Left lung (tissue), 10 donors: ENCODE data around the gene VGLL2. TPM values are rescaled to one million over a fixed set of nuclear protein-coding genes. Genes with fewer than 3 reads are reported as not detected.

Experiments used
- ATAC-seq: fragments of 200-7000 bp; cut with Tn5 transposase; one replicate; pipeline ENCODE4 v1.9.1; 2020; ENCODE audit warnings: moderate library complexity
- DNase-seq, 4 donors: peaks; one replicate each; pipeline ENCODE4 v3.0.0-alpha.2; 2013 to 2020
- H3K27ac ChIP-seq, 2 donors: fragments of 200-600 bp; sonication (generic) in 1 of 2; one replicate each; pipeline versions ENCODE4 v1.5.0 to v1.8.0; 2020 to 2021
- H3K27me3 ChIP-seq, 2 donors: fragments of 200-600 bp; sonication (generic) in 1 of 2; one replicate each; pipeline versions ENCODE4 v1.5.0 to v1.8.0; 2020 to 2021
- H3K36me3 ChIP-seq, 2 donors: fragments of 200-600 bp; sonication (generic) in 1 of 2; one replicate each; pipeline versions ENCODE4 v1.5.0 to v1.8.0; 2020 to 2021
- H3K4me1 ChIP-seq, 2 donors: fragments of 200-600 bp; one replicate each; pipeline ENCODE4 v1.8.0; 2021
- H3K4me3 ChIP-seq, 2 donors: fragments of 200-600 bp; sonication (generic) in 1 of 2; one replicate each; pipeline versions ENCODE4 v1.5.0 to v1.8.0; 2020 to 2021; ENCODE audit warnings: mild to moderate bottlenecking in 1 of 2
- H3K9me3 ChIP-seq, 2 donors: fragments of 200-600 bp; sonication (generic) in 1 of 2; one replicate each; pipeline versions ENCODE4 v1.5.0 to v1.8.0; 2020 to 2021
- CTCF ChIP-seq, 2 donors: fragments of 200-600 bp; sonication (generic) in 1 of 2; IDR thresholded peaks; one replicate each; pipeline versions ENCODE4 v1.5.0 to v1.8.0; 2021; ENCODE audit warnings: antibody characterized with exemption in 2 of 2
- intact Hi-C, 2 donors: fragments of 100-400 bp; cut with DNase I; formaldehyde crosslinking; loops; one replicate each; pipeline versions ENCODE4 v1.11.2 to v1.14.2; 2022
- polyA plus RNA-seq, 6 donors: library from polyadenylated mRNA; unstranded; fragments of 120-200 nt; gene quantifications; one replicate each; pipeline ENCODE4 v1.2.1, GENCODE V29; 2013; ENCODE audit not compliant: insufficient read length in 6 of 6
- total RNA-seq, 2 donors: library from RNA; stranded (reverse); fragmentation: NEBNext Ultra II Directional; extraction: Animal tissue kit (Norgen Biotek cat#: 25700); gene quantifications; one replicate each; pipeline ENCODE4 v1.2.1, GENCODE V29; 2021
- donor health status: DM: no; HTN: yes; CAD: no.
- donor health status: DM: no; HTN: no; CAD: no.

The VGLL2 gene
- total and polyA plus RNA-seq, 8 donors: not detected

GRCh38 chr6:117264369-117264691 lies 1.0 kb upstream of the VGLL2 start:
- intact Hi-C loops: no loop called here
- no peaks in the 10 kb centered on the region for H3K36me3 ChIP-seq
- no peak for TF ChIP-seq CTCF (IDR thresholded peaks at IDR 0.05)
- peak overlapping the region in 1 of 2 donors; percentile 7 for H3K4me3 ChIP-seq
- no peak for DNase-seq
- H3K4me1 ChIP-seq: peaks cover 10 to 20% of the 10 kb centered on the region in 2 donors
- ATAC-seq: peak; percentile 23
- peaks cover 95 to 98% of the 10 kb centered on the region in 2 donors for H3K27me3 ChIP-seq
- no peak overlapping the region for H3K27ac ChIP-seq
- no peaks in the 10 kb centered on the region for H3K9me3 ChIP-seq

DNA sequence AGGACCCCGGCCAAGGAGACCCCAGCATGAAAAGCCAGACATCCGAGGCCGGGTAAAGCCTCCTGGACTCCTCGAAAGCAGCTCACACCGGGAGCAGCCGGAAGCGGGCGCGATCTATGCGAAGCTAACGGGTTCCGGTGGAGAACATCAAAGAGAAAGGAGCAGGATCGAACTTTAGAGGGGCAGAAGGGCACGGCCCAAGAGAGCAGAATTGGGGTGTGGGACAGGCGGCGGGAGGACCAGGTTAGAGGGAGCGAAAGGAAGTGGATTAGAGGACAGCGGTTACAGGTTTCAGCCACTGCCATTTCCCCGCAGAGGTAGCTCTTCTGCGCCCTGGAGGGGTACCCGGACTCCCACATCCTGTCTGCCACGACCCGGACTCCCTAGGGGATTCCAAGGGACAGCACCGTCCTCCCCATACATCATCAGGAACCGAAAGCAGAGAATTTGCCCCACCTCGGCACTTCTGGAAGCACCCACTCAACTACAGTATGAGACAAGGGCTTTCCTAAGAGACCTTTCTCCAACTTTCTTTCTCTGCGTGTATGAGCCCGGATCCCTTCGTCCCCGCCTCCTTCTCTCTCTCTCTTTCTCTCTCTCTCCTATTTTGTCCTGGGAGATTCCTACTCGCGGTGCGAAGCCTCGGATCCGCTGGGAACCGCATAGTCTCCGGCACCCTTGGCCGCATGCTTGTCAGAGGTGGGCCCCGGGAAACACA lies 507 bp upstream of the VGLL2 start:
- Histone ChIP-seq H3K4me3 (peak overlapping the region; percentile 17 to 22), H3K9me3 (no peaks in the 10 kb centered on the region), H3K27me3 (peaks cover 95 to 98% of the 10 kb centered on the region in 2 donors), H3K4me1 (peaks cover 11 to 20% of the 10 kb centered on the region in 2 donors), H3K27ac (no peak overlapping the region), H3K36me3 (no peaks in the 10 kb centered on the region)
- ATAC-seq (peak; percentile 59), DNase-seq (peak in 2 of 4 donors; percentile 19 to 41)
- intact Hi-C loops: no loop called here
- TF ChIP-seq CTCF (IDR thresholded peaks at IDR 0.05): no peak

GRCh38 chr6:117266257-117267053 lies 1.1 kb downstream of the VGLL2 start:
- H3K4me1 ChIP-seq: peaks cover 17 to 20% of the 10 kb centered on the region in 2 donors
- H3K27me3 ChIP-seq: peaks cover 99 to 100% of the 10 kb centered on the region in 2 donors
- no peak overlapping the region for H3K4me3 ChIP-seq
- TF ChIP-seq CTCF (IDR thresholded peaks at IDR 0.05): no peak
- intact Hi-C loops: no loop called here
- no peaks in the 10 kb centered on the region for H3K9me3 ChIP-seq
- no peak overlapping the region for H3K27ac ChIP-seq
- no peaks in the 10 kb centered on the region for H3K36me3 ChIP-seq
- ATAC-seq: no peak
- DNase-seq: no peak

GRCh38 chr6:117267054-117267347 lies 1.6 kb downstream of the VGLL2 start:
- intact Hi-C loops: no loop called here
- H3K4me3 ChIP-seq: no peak overlapping the region

More at GRCh38 chr6:117267054-117267347, 1.6 kb downstream of the VGLL2 start:
- Histone ChIP-seq H3K9me3 (no peaks in the 10 kb centered on the region), H3K4me1 (peaks cover 17 to 20% of the 10 kb centered on the region in 2 donors), H3K36me3 (no peaks in the 10 kb centered on the region), H3K27ac (no peak overlapping the region), H3K27me3 (peaks cover 100% of the 10 kb centered on the region in 2 donors)
- DNase-seq (no peak), ATAC-seq (no peak)
- TF ChIP-seq CTCF (IDR thresholded peaks at IDR 0.05): no peak
